ENCODE measurements around the gene ATG2B. TPM values are rescaled to one million over a fixed set of nuclear protein-coding genes. Genes with fewer than 3 reads are reported as not detected.

The ATG2B gene, protein sequence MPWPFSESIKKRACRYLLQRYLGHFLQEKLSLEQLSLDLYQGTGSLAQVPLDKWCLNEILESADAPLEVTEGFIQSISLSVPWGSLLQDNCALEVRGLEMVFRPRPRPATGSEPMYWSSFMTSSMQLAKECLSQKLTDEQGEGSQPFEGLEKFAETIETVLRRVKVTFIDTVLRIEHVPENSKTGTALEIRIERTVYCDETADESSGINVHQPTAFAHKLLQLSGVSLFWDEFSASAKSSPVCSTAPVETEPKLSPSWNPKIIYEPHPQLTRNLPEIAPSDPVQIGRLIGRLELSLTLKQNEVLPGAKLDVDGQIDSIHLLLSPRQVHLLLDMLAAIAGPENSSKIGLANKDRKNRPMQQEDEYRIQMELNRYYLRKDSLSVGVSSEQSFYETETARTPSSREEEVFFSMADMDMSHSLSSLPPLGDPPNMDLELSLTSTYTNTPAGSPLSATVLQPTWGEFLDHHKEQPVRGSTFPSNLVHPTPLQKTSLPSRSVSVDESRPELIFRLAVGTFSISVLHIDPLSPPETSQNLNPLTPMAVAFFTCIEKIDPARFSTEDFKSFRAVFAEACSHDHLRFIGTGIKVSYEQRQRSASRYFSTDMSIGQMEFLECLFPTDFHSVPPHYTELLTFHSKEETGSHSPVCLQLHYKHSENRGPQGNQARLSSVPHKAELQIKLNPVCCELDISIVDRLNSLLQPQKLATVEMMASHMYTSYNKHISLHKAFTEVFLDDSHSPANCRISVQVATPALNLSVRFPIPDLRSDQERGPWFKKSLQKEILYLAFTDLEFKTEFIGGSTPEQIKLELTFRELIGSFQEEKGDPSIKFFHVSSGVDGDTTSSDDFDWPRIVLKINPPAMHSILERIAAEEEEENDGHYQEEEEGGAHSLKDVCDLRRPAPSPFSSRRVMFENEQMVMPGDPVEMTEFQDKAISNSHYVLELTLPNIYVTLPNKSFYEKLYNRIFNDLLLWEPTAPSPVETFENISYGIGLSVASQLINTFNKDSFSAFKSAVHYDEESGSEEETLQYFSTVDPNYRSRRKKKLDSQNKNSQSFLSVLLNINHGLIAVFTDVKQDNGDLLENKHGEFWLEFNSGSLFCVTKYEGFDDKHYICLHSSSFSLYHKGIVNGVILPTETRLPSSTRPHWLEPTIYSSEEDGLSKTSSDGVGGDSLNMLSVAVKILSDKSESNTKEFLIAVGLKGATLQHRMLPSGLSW (N-terminal part only)
- total RNA-seq (10 to 100 TPM; 27.7 to 37.3 (median 31.5) TPM), total RNA-seq (64.0 to 173 (median 122) reads per million in 29 experiments)
- 34.1 TPM for total RNA-seq (2013)

DNA sequence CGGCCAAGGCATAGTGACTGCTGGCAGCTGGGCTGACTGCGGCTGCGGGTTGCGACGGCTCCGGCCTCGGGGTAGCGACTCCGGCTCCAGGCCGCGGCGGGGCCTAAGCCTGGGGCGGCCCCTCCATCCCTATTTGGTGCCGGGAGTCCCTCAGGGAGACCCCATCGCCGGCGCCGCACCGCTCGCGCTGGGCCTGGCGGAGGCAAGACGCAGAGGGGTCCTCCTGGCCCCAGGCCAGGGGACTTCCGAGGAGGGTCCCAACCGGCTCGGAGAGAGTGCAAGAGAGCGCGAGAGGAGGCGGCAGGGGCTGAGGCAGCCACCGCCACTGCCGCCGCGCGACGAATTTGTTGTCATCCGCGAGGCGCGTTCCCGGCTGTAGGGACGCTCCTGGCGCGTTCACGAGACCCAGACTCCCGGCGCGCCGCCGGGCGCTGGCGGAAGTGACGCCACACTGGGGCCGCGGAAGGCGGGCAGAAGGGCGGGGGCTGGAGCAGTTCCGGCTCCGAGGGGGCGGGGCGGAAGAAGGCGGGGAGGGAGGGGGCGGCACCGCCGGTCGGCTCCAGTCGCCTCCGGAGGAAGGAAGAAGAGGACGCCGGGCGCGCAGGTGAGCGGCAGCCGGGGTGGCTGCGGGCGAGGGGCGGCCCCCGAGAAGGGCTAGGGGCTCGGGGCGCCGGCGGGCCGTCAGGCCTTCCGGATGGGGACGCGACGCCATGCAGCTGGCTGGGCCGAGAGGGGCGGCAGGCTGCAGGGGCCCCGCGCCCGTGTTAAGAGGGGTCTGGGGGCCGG, at the start of gene ATG2B, which contains the start of gene GSKIP:
TSS of gene ATG2B (minus strand) at position 377 of the 786 bp plus-strand sequence. CDS start at position 12, 365 bp downstream.
TSS of gene GSKIP (plus strand) at position 562 of the 786 bp plus-strand sequence. CDS start 18,722 bp downstream, outside the sequence.
- H3K27ac Mint-ChIP-seq, result peak within 1 kb of the TSS; percentile 81 to 85
- H3K36me3 Mint-ChIP-seq, result peaks cover 10% of the 10 kb centered on the region
- H3K4me1 Mint-ChIP-seq, result peaks cover 55 to 71% (median 59%) of the 10 kb centered on the region in 3 donors

DNA sequence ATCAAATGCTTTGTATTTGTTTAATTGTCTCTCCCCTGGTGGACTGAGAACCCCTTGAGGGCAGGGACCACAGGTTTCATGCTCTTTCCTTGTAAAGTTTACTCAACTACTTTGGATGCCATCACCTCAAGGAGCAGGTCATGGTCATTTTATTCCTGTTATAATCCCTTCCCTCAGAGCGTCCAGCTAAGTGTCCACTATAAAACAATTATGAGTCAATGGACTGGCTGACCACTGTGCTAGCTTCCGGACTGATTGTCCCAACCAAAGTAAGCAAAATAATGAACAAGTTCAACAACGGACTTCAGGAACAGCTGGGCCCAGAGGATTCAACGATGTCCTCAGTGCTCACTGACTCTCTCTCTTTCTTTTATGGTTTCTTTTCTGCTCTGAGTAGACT, 47.0 kb upstream of the ATG2B start:
- H3K9me3 ChIP-seq, result no peaks in the 10 kb centered on the region
- DNase-seq (no peak), ATAC-seq (replicated peaks in 1 of 4) (no peak)
- Mint-ChIP-seq H3K36me3 (no peaks in the 10 kb centered on the region), H3K4me1 (no peaks in the 10 kb centered on the region), H3K27me3 (no peaks in the 10 kb centered on the region), H3K27ac (no peak overlapping the region), H3K9me3 (no peaks in the 10 kb centered on the region), H3K4me3 (no peak overlapping the region)
- H3K4me1 ChIP-seq (ENCODE audit: control insufficient read depth in 1 of 2, extremely low read depth in 1 of 2, insufficient read depth in 2 of 2, low read length in 2 of 2), result no peaks in the 10 kb centered on the region
- no peak overlapping the region for H3K4me3 ChIP-seq (ENCODE audit: control insufficient read depth in 1 of 2, extremely low read depth in 1 of 2, low read length in 1 of 2)
- no peak overlapping the region for H3K27ac ChIP-seq (ENCODE audit: low read length)
- POLR2A ChIA-PET, result interaction anchor here in 1 of 2 donors (0.5 kb wide), 1 partner anchor 152 kb away, joined by 3 read pairs; no protein-coding TSS in a partner anchor
- no peaks in the 10 kb centered on the region for H3K36me3 ChIP-seq (ENCODE audit: control insufficient read depth in 2 of 2, extremely low read depth in 1 of 2, insufficient read depth in 1 of 2, low read length in 1 of 2)
- peaks cover 0 to 3% of the 10 kb centered on the region in 2 experiments for H3K27me3 ChIP-seq (replicated peaks in 1 of 2; ENCODE audit: control insufficient read depth in 2 of 2, extremely low read depth in 1 of 2, insufficient read depth in 2 of 2, low read length in 1 of 2)
- 90% methylated on average over 2 of the region's 4 CpGs for WGBS (ENCODE audit: insufficient coverage)
- CTCF ChIA-PET, result no interaction called here

More for the DNA sequence above, at the start of gene ATG2B, which contains the start of gene GSKIP:
- no peaks in the 10 kb centered on the region for H3K27me3 Mint-ChIP-seq
- H3K9me3 ChIP-seq, result no peaks in the 10 kb centered on the region
- peak within 1 kb of the TSS; percentile 92 for H3K27ac ChIP-seq (ENCODE audit: low read length)
- H3K4me3 Mint-ChIP-seq, result peak within 1 kb of the TSS; percentile 86 to 89 (median 86)
- peak; percentile 83 to 88 (median 86) for ATAC-seq (replicated peaks in 1 of 4)
- CTCF ChIA-PET, result no interaction called here
- H3K9me3 Mint-ChIP-seq, result no peaks in the 10 kb centered on the region
- under 1% methylated on average over 78 of the region's 92 CpGs for WGBS (ENCODE audit: insufficient coverage)
- peak within 1 kb of the TSS; percentile 90 to 100 for H3K4me3 ChIP-seq (ENCODE audit: control insufficient read depth in 1 of 2, extremely low read depth in 1 of 2, low read length in 1 of 2)
- POLR2A ChIA-PET, result no interaction called here
- H3K27me3 ChIP-seq (replicated peaks in 1 of 2; ENCODE audit: control insufficient read depth in 2 of 2, extremely low read depth in 1 of 2, insufficient read depth in 2 of 2, low read length in 1 of 2), result no peaks in the 10 kb centered on the region
- H3K4me1 ChIP-seq (ENCODE audit: control insufficient read depth in 1 of 2, extremely low read depth in 1 of 2, insufficient read depth in 2 of 2, low read length in 2 of 2), result peaks cover 24 to 37% of the 10 kb centered on the region in 2 experiments
- H3K36me3 ChIP-seq (ENCODE audit: control insufficient read depth in 2 of 2, extremely low read depth in 1 of 2, insufficient read depth in 1 of 2, low read length in 1 of 2), result peaks cover 0 to 4% of the 10 kb centered on the region in 2 donors
- peak; percentile 91 to 99 (median 96) for DNase-seq

DNA sequence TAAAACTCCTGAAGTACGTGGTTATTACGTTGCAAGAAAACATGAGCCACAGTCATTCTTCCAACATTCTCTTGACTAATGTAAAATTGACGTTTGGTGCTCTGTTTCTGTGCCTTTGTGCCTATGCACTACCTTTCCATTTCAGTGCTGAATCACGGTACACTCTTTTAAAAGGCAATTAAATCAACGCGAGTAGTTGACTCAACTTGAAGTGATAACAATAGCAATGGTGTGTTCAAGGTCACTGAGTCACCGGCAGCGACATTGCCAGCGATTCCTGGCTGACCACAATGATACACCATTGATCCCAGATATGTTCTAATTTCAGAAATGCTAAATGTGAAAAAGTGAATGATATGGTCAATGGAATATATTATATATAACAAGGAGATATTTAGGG, 46.6 kb upstream of the ATG2B start:
- no CpG with 5 or more reads among the region's 9 CpGs for WGBS (ENCODE audit: insufficient coverage)
- Histone ChIP-seq H3K27ac (ENCODE audit: low read length) (no peak overlapping the region), H3K9me3 (no peaks in the 10 kb centered on the region), H3K4me1 (ENCODE audit: control insufficient read depth in 1 of 2, extremely low read depth in 1 of 2, insufficient read depth in 2 of 2, low read length in 2 of 2) (no peaks in the 10 kb centered on the region), H3K4me3 (ENCODE audit: control insufficient read depth in 1 of 2, extremely low read depth in 1 of 2, low read length in 1 of 2) (no peak overlapping the region), H3K27me3 (replicated peaks in 1 of 2; ENCODE audit: control insufficient read depth in 2 of 2, extremely low read depth in 1 of 2, insufficient read depth in 2 of 2, low read length in 1 of 2) (peaks cover 0 to 3% of the 10 kb centered on the region in 2 experiments), H3K36me3 (ENCODE audit: control insufficient read depth in 2 of 2, extremely low read depth in 1 of 2, insufficient read depth in 1 of 2, low read length in 1 of 2) (no peaks in the 10 kb centered on the region)
- no peaks in the 10 kb centered on the region for H3K27me3 Mint-ChIP-seq
- H3K9me3 Mint-ChIP-seq, result no peaks in the 10 kb centered on the region
- no peaks in the 10 kb centered on the region for H3K4me1 Mint-ChIP-seq
- DNase-seq, result no peak
- CTCF ChIA-PET, result no interaction called here
- H3K4me3 Mint-ChIP-seq, result no peak overlapping the region
- POLR2A ChIA-PET, result no interaction called here
- ATAC-seq (replicated peaks in 1 of 4), result no peak
- H3K27ac Mint-ChIP-seq, result no peak overlapping the region
- no peaks in the 10 kb centered on the region for H3K36me3 Mint-ChIP-seq

DNA sequence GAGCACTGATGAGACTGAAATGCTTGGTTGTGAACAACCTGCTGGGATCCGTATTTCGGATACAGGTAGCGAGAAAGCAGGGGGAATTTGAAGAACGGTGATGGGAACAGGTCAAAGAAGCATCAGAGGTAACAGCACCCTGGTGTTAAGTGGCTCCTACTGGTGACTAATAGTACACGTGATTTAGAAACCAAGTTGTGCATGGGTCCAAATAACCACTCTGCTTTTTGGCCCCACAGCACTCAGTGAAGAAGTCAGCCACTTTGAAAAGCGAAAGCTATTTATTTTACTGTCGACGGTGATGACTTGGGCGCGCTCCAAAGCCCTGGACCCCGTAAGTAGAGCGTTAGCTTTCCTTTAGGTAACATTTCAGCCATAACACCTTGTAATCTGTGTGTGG, 45.5 kb upstream of the ATG2B start:
- H3K27ac Mint-ChIP-seq, result no peak overlapping the region
- H3K27ac ChIP-seq (ENCODE audit: low read length), result no peak overlapping the region
- peaks cover 0 to 3% of the 10 kb centered on the region in 2 experiments for H3K27me3 ChIP-seq (replicated peaks in 1 of 2; ENCODE audit: control insufficient read depth in 2 of 2, extremely low read depth in 1 of 2, insufficient read depth in 2 of 2, low read length in 1 of 2)
- ATAC-seq (replicated peaks in 1 of 4) (no peak), DNase-seq (no peak)
- H3K36me3 Mint-ChIP-seq, result no peaks in the 10 kb centered on the region
- no peaks in the 10 kb centered on the region for H3K4me1 ChIP-seq (ENCODE audit: control insufficient read depth in 1 of 2, extremely low read depth in 1 of 2, insufficient read depth in 2 of 2, low read length in 2 of 2)
- H3K36me3 ChIP-seq (ENCODE audit: control insufficient read depth in 2 of 2, extremely low read depth in 1 of 2, insufficient read depth in 1 of 2, low read length in 1 of 2), result no peaks in the 10 kb centered on the region
- peaks cover 0 to 2% of the 10 kb centered on the region in 2 donors for H3K27me3 Mint-ChIP-seq
- no peaks in the 10 kb centered on the region for H3K9me3 ChIP-seq
- 76% methylated on average over 6 of the region's 12 CpGs for WGBS (ENCODE audit: insufficient coverage)
- POLR2A ChIA-PET, result no interaction called here
- H3K4me3 Mint-ChIP-seq, result no peak overlapping the region
- H3K4me3 ChIP-seq (ENCODE audit: control insufficient read depth in 1 of 2, extremely low read depth in 1 of 2, low read length in 1 of 2), result no peak overlapping the region
- CTCF ChIA-PET, result no interaction called here
- no peaks in the 10 kb centered on the region for H3K4me1 Mint-ChIP-seq
- H3K9me3 Mint-ChIP-seq, result no peaks in the 10 kb centered on the region

DNA sequence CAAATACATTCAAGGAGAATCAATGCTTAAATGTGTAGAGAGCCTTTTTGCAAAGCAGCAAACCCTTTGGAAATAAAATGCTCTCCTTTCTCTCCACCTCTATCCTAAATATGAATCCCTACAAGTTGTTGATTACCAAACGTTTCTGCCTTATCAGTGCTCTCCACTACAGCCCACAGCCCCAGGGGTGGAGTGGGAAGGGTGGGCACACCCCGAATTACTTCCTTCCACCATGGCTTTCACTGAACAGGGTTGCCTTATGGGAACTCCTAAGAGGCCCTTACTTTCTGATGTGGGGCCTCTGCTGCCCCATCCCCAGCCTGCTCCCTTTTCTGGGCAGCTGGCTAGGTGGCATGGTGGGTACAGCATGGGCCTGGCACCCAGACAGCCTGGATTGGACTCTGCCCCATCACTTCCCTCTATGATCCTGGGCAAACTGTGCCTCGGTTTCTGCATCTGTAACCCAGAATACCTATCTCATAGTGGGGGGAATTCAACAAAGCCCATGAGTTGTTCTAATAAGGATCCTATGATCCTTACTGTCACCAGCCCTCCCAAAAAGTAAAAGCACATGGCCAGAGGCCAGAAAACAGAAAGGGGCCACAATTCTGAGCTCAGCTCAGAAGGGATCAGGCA, 44.9 kb upstream of the ATG2B start:
- Histone ChIP-seq H3K36me3 (ENCODE audit: control insufficient read depth in 2 of 2, extremely low read depth in 1 of 2, insufficient read depth in 1 of 2, low read length in 1 of 2) (no peaks in the 10 kb centered on the region), H3K27ac (ENCODE audit: low read length) (no peak overlapping the region), H3K27me3 (replicated peaks in 1 of 2; ENCODE audit: control insufficient read depth in 2 of 2, extremely low read depth in 1 of 2, insufficient read depth in 2 of 2, low read length in 1 of 2) (no peaks in the 10 kb centered on the region), H3K9me3 (no peaks in the 10 kb centered on the region), H3K4me3 (ENCODE audit: control insufficient read depth in 1 of 2, extremely low read depth in 1 of 2, low read length in 1 of 2) (no peak overlapping the region), H3K4me1 (ENCODE audit: control insufficient read depth in 1 of 2, extremely low read depth in 1 of 2, insufficient read depth in 2 of 2, low read length in 2 of 2) (no peaks in the 10 kb centered on the region)
- WGBS (ENCODE audit: insufficient coverage), result no CpG with 5 or more reads among the region's 3 CpGs
- peaks cover 0 to 2% of the 10 kb centered on the region in 2 donors for H3K27me3 Mint-ChIP-seq
- H3K4me3 Mint-ChIP-seq, result no peak overlapping the region
- ATAC-seq (replicated peaks in 1 of 4), result no peak
- H3K4me1 Mint-ChIP-seq, result no peaks in the 10 kb centered on the region
- CTCF ChIA-PET, result no interaction called here
- no peaks in the 10 kb centered on the region for H3K36me3 Mint-ChIP-seq
- no peaks in the 10 kb centered on the region for H3K9me3 Mint-ChIP-seq
- no peak overlapping the region for H3K27ac Mint-ChIP-seq
- DNase-seq, result no peak
- POLR2A ChIA-PET, result no interaction called here

All from T-cell (primary cell).